Glutamatergic neuron (in vitro differentiated cells): ENCODE measurements around the gene PRSS21. TPM values are rescaled to one million over a fixed set of nuclear protein-coding genes. Genes with fewer than 3 reads are reported as not detected.

ENCODE experiments used
- DNase-seq: peaks from one replicate; pipeline ENCODE4 v3.0.0; 2022
- H3K27ac Mint-ChIP-seq: one replicate; pipeline ENCODE4 v1.8.0; 2020; ENCODE audit warnings: mild to moderate bottlenecking, mixed read lengths, inconsistent platforms; ENCODE audit not compliant: unreplicated experiment
- H3K27me3 Mint-ChIP-seq: one replicate; pipeline ENCODE4 v1.8.0; 2020; ENCODE audit warnings: mild to moderate bottlenecking, moderate library complexity, mixed read lengths, inconsistent platforms; ENCODE audit not compliant: unreplicated experiment
- H3K36me3 Mint-ChIP-seq: one replicate; pipeline ENCODE4 v1.8.0; 2020; ENCODE audit warnings: mild to moderate bottlenecking, mixed read lengths, inconsistent platforms; ENCODE audit not compliant: unreplicated experiment
- H3K4me1 Mint-ChIP-seq: one replicate; pipeline ENCODE4 v1.8.0; 2020; ENCODE audit warnings: mild to moderate bottlenecking, low read depth, mixed read lengths, inconsistent platforms; ENCODE audit not compliant: unreplicated experiment
- H3K4me3 Mint-ChIP-seq: one replicate; pipeline ENCODE4 v1.8.0; 2020; ENCODE audit warnings: mild to moderate bottlenecking, mixed read lengths, inconsistent platforms; ENCODE audit not compliant: unreplicated experiment
- H3K9me3 Mint-ChIP-seq: one replicate; pipeline ENCODE4 v1.8.0; 2020; ENCODE audit warnings: mild to moderate bottlenecking, moderate library complexity, mixed read lengths, inconsistent platforms; ENCODE audit not compliant: unreplicated experiment
- CTCF ChIP-seq: fragments of 200-600 bp; sonication (generic); IDR thresholded peaks from one replicate; pipeline ENCODE4 v1.5.0; 2021; ENCODE audit not compliant: partially characterized antibody, unreplicated experiment
- total RNA-seq: library from RNA; stranded (reverse); fragmentation: NEBNext Ultra II Directional; extraction: Animal tissue kit (Norgen Biotek cat#: 25700); gene quantifications from one replicate; pipeline ENCODE4 v1.2.1, GENCODE V29; 2021; ENCODE audit not compliant: unreplicated experiment

PRSS21 gene
- total RNA-seq, 1 donor from 2014 or later = not detected

- DNase-seq = no peak
- TF ChIP-seq CTCF = no peak
- Mint-ChIP-seq H3K4me3 (no peak overlapping the region), H3K4me1 (no peaks in the 10 kb centered on the region), H3K9me3 (peaks cover 11% of the 10 kb centered on the region), H3K27me3 (peaks cover 5% of the 10 kb centered on the region), H3K36me3 (peaks cover 12% of the 10 kb centered on the region), H3K27ac (no peak overlapping the region)
Measured at GRCh38 chr16:2809149-2809760, 7.8 kb upstream of the PRSS21 start.

- DNase-seq = no peak
- Mint-ChIP-seq H3K27me3 (peaks cover 5% of the 10 kb centered on the region), H3K4me3 (no peak overlapping the region), H3K4me1 (no peaks in the 10 kb centered on the region), H3K27ac (no peak overlapping the region), H3K36me3 (peaks cover 6% of the 10 kb centered on the region), H3K9me3 (peaks cover 10% of the 10 kb centered on the region)
- TF ChIP-seq CTCF = no peak
Measured at GRCh38 chr16:2810651-2811050, 6.4 kb upstream of the PRSS21 start.

- H3K4me1 Mint-ChIP-seq = no peaks in the 10 kb centered on the region
- H3K27me3 Mint-ChIP-seq = peaks cover 5% of the 10 kb centered on the region
- H3K36me3 Mint-ChIP-seq = peaks cover 6% of the 10 kb centered on the region
- no peak for TF ChIP-seq CTCF
- H3K27ac Mint-ChIP-seq = no peak overlapping the region
- DNase-seq = no peak
- peaks cover 10% of the 10 kb centered on the region for H3K9me3 Mint-ChIP-seq
- no peak overlapping the region for H3K4me3 Mint-ChIP-seq
Measured at GRCh38 chr16:2811703-2812471, 5.2 kb upstream of the PRSS21 start.

GRCh38 chr16:2813771-2814221, 3.2 kb upstream of the PRSS21 start:
- peaks cover 3% of the 10 kb centered on the region for H3K4me1 Mint-ChIP-seq
- H3K9me3 Mint-ChIP-seq = peaks cover 9% of the 10 kb centered on the region
- H3K4me3 Mint-ChIP-seq = no peak overlapping the region
- H3K27ac Mint-ChIP-seq = no peak overlapping the region
- peaks cover 6% of the 10 kb centered on the region for H3K36me3 Mint-ChIP-seq
- no peak for DNase-seq
- no peak for TF ChIP-seq CTCF
- H3K27me3 Mint-ChIP-seq = peaks cover 5% of the 10 kb centered on the region
